ENCODE measurements around the gene VASH2. TPM values are rescaled to one million over a fixed set of nuclear protein-coding genes. Genes with fewer than 3 reads are reported as not detected.

The VASH2 gene
- total and polyA plus RNA-seq, 2 experiments from 2014 or later, result 129 to 381 TPM

GRCh38 chr1:212922016-212922415 lies 28.3 kb upstream of the VASH2 start (continued):
- TF ChIP-seq ZNF462 (CRISPR knock-in tag; IDR thresholded peaks at IDR 0.05) (no peak), JUNB (IDR thresholded peaks at IDR 0.05; ENCODE audit: unreplicated experiment) (no peak), POLR2AphosphoS5 (IDR thresholded peaks at IDR 0.05; ENCODE audit: low read depth) (no peak), ZNF114 (CRISPR knock-in tag; IDR thresholded peaks at IDR 0.05) (no peak), CREB1 (CRISPR knock-in tag; IDR thresholded peaks at IDR 0.05; ENCODE audit: low read depth) (no peak), REST (IDR thresholded peaks at IDR 0.05; ENCODE audit: unreplicated experiment) (no peak), STAT1 (IDR thresholded peaks at IDR 0.05; ENCODE audit: unreplicated experiment) (no peak), NANOG (IDR thresholded peaks at IDR 0.05; ENCODE audit: borderline replicate concordance) (no peak)
